HuH-7 (cell line): Measurements from ENCODE around the gene MAD1L1.

Experiments
- DNase-seq: peaks from one replicate; pipeline ENCODE4 v3.0.0; 2011; ENCODE audit warnings: low spot score

Gene MAD1L1

DNA sequence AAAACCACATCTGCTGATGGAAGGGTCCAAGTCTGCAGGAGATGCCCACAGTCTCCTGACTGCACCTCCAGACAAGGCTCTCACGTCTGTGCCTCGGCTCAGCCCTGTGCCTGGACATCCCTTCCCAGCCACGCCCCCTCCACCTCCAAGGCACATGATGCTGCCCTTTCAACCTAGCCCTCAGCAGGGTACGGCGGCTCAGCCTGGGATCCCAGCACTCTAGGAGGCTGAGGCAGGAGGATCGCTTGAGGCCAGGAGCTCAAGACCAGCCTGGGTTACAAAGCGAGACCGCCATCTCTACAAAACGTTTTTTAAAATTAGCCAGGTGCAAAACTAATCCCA is 14.3 kb downstream of the MAD1L1 start:
- DNase-seq: no peak

- DNase-seq: no peak
These were observed 14.9 kb downstream of the MAD1L1 start for GRCh38 chr7:2217716-2218443.

DNA sequence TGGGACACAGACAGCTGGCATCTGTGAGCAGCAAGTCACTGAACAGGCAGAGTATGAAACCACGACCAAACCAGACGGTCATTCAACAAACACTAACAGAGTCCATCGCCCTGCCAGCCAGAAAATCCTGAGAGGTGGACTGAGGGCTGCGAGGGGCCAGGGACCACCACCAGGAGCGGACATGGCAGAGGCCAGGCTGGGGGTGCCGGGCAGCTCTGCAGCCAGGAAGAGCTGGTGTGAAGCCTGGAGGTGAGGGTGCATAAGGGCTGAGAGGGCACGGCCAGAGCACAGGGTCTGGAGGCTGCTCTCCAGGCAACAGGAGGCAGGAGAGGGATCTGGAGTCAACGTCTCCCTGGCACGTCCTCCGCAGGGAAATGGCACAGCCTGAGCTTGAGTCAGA is 15.5 kb downstream of the MAD1L1 start:
- DNase-seq: no peak

GRCh38 chr7:2215851-2216250 is 16.9 kb downstream of the MAD1L1 start:
- no peak for DNase-seq

DNA sequence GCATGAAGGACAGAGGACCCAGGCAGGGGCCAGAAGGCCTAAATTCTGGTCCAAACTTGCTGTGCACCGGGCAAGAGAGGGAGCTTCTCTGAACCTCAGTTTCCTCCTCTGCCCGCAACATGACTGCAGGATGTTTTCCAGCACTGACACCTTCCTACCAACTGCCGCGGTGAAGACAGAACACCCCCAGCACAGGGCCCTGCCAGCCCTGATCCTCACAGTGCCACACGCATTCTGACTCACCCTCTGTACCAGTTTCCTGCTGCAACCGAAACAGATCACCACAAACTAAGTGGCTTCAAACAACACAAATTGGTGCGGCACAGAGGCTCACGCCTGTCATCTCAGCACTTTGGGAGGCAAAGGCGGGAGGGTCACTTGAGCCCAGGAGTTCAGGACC is 18.1 kb downstream of the MAD1L1 start:
- DNase-seq: no peak

DNA sequence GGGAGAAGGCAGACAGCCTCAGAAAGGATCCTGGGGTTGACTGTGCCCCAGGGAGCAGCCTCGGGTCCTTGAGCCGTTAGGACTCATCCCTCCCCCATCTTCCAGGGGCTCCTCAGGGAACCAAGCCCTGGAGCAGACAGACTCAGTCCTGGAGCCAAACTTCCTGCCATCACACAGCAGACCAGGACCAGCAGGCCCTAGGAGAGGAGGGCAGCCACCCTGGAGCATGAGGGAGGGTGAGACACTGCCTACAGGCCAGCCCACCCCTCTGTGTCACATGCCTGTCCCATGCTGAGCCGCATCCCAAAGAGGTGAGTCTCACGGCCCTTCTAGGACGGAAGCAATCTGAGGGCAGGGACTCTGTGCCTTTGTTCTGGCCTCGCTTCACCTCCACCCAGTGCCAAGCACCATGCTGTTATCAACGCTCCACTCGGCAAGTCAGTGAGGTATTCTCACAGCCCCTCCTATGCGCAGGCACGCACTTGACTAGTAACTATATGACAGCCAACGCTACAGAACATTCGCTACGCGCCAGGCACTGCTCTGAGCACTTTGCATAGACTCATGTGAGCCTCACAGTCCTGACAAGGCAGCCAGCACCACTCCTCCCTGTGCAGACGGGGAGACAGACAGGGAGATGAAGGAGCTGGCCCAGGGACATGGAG is 19.1 kb downstream of the MAD1L1 start:
- DNase-seq: no peak

- no peak for DNase-seq
These were observed 19.8 kb downstream of the MAD1L1 start for GRCh38 chr7:2212906-2213305.

- no peak for DNase-seq
These were observed 20.8 kb downstream of the MAD1L1 start for GRCh38 chr7:2211926-2212325.

DNA sequence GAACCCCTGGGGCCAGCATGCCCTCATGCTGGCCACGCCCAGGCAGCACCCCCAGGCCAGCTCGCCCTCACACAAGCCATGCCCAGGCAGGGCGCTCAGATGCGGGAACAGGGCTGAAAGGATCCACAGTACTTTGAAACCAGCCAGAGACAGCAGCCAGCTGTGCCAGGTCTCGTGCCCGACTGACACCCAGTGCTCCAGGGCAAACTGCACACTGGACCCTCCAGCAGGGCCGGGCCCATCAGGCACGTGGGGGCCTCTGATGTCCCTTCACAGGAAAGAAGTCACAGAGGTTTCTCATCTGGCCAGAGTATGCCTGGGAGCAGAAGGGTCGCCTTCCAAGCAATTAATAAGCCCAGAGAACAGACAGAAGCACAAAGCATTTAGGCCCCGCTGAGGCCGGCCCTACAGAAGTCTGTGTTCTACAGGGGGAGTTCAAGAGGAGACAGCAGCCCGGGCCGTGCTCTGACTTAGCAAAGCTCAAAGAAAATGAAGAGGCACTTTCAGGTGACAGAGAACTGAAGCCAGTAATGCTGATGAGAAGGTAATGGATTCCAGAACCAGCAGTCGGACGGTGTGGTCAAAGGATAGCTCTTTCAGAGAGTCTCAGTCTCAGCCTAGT is 21.4 kb downstream of the MAD1L1 start:
- DNase-seq: no peak

DNA sequence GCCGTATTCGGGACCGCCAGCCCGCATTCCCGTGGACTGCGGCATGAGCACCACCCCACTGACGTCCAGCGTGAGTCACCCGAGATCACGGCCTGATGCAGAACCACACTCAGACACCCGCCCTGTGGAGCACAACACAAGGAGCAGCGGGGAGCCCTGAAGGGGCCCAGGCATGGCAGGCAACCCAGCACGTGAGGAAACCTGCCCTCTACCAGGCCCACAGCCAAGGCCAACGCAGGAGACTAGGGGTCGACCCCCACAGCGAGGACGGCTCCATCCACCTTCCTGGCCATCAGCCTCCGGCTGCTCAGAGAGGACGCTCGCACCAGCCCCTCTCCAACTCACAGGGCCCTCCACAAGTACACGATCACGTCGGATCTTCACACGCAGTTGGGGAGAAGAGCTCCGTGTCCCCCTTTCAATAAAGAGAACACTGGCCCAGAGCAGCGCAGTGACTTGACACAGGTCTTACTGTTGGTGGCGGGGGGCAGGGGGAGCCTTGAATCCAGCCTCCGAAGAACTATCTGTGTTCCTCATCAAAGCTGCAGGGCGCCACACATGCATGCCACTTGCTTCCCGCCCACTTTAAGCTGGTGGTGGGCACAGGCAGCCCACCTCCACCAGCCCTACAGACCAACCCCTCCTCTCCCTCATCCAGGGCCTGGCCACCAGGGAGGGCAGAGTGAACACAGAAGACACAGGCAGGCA is 22.0 kb downstream of the MAD1L1 start:
- no peak for DNase-seq

DNA sequence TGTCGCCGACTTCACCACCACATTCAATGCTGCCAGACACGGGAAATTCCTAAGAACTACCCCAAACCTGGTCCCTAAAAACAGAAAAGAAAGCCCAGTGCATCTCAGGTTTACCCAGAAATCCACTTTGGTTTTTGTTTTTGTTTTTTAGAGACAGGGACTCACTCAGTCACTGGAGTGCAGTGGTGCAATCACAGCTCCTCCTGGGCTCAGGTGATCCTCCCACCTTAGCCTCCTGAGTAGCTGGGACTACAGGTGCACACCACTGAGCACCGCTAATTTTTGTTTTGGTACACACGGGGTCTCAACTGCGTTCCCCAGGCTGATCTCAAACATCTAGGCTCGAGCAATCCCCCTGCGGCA is 22.8 kb downstream of the MAD1L1 start:
- DNase-seq: no peak

DNA sequence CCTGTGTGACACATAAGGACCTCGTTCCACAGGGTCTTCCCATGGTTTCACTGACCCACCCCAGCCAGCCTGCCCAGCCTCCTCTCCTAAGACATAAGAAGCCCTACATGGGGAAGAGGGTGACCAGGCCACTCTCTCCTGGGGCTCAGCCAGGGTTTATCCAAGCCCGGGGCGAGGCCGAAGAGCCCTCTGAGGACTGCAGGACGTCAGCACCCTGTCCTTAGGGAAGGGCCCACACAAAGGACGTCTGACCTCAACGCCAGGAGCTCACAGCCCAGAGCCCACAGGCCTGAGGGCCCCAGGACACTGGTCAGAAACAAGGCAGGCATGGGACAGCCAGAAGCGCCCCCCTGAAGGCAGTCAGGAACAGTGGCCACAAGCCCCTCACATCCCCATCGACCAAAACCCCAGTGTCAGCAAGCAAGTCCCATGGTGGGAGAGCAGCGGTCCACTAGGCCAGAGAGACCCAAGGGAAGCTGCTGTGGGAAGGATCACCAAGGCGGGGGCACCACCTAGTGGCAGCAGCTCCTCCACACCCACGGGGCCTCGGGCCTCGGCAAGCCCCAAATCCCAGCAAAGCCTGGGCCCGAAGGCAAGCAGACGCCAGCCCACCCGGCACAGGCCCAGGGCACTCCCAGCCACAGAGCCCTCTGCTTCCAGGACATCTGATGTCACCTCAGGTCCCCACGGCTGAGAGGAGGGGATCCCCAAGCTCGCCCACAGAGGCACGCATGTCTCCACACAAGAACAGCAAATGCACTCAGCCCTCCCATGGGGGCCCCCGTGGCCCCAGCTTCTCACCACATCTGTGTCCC is 23.4 kb downstream of the MAD1L1 start:
- peak; percentile 96 for DNase-seq

DNA sequence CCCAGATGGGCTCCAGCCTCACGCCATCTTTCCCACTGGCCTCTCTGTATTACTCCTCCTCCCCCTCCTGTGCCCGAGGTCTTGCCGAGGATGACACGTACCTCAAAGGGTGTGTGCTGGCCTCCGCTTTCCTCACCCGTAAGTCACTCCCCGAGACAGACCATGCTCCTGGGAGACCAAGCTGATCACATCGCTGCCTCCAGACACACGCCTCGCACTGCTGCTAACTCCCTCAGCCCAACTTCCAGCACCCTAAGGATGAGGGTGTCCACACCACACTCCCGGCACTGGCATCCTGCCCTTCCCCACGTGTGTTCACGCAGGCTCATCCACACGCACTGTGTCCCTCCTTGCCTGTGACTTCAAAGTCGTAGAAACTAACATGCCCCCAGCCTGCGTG is 24.0 kb downstream of the MAD1L1 start:
- no peak for DNase-seq

- no peak for DNase-seq
These were observed 27.5 kb downstream of the MAD1L1 start for GRCh38 chr7:2205036-2205780.

- DNase-seq: no peak
These were observed 28.3 kb downstream of the MAD1L1 start for GRCh38 chr7:2204446-2204845.

- DNase-seq: no peak
These were observed 28.9 kb downstream of the MAD1L1 start for GRCh38 chr7:2203766-2204300.

DNA sequence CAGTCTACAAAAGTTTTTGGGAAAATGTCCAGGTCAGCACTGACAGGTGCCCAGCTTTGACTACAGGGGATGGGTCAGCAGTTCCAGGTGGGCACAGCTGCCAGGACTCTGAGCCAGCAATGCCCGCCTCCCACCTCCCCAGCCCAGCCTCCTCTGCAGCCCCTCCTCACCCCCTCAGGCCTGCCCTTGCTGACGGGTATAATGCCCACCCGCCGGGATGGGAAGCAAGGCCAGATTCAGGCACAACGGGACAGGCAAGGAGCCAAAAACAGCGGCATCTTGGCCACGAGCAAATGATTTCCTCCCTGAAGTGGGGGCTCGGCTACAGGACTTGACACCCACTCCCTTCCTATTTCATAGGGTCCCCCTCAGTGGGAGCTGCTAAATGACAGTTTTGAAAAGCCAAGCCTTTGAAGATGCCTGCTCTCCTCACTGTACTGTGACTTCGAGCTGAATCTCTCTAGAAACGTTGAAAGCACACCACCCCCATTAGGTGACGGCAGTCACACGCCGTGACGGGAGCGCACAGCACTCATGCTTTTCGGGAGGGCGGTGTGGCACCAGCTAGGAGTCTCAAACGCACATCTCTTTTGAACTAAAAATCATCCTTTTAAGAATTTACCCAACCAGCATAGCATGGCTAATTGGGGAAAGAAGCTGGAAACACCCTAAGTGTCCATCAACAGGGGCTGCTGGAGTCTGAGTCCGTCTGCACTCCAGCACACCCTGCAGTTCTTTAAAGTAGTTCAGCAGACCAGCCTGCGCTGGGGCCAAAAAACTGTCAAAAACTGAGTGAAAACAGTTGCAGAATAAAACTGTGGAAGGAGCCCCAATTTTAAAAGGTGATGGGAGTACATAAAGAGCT is 29.6 kb downstream of the MAD1L1 start:
- DNase-seq: no peak

GRCh38 chr7:2202361-2202761 is 30.4 kb downstream of the MAD1L1 start:
- DNase-seq: no peak

DNA sequence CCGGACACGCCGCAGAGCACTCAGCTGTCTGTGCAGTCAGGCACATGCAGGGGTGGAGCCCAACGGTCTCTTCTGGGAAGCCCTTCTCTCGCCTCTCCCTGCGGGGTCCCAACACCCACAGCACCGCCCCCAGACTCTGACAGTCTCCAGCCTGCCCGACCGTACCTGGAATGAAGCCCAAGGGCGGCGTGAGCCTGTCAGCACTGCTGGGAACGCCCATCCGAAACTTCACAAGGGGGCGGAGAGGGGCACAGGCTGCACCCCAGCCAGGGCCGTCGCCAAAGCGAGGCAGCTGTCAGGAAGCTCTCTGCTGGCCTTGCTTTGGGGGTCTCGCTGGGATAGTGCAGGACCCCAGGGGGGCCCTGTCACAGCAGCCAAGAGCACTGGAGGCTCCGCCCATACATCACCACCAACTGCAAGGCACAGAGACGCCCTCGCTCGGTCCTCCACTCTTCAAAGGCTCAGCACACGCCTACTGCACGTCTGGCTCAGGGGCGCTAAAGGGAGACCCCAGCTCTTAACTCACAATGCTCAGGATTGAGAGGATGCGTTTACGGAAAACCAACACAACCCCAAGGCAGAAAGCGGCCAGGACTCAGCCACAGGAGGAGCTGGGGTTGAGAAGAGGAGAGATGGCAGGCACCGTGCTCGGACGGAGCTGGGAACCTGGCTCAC is 30.9 kb downstream of the MAD1L1 start:
- DNase-seq: no peak

DNA sequence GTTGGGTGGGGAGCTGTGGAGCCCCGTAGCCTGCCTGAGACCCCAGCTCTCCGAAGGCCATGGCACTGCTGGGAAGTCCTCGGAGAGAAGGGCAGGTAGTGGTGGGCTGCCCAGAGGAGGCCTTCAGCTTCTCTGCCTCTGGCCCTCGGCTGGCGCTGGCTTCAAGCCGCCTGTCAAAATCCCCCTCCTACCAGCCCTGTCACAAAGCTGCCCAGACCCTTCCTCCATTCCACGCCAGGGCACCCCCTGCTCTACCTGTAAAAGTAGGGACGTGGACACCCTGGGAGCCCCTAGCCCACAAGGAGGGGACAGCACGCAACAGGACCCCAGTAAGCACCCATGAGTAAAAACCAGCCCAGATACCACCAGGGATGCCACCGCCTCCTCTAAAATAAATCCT is 31.6 kb downstream of the MAD1L1 start:
- DNase-seq: no peak
